D341Med (cell line): ENCODE data around the gene LHCGR.

Source experiments
- DNase-seq: peaks from one replicate; pipeline ENCODE4 v3.0.0; 2012; ENCODE audit warnings: low spot score

Gene LHCGR

GRCh38 chr2:48755473-48755872, at the start of gene LHCGR:
TSS of gene LHCGR (minus strand) at chr2:48755724. CDS start at chr2:48755671, 53 bp downstream.
- DNase-seq, result no peak

- DNase-seq, result no peak
Measured at GRCh38 chr2:48799601-48800000, 44.1 kb upstream of the LHCGR start.

GRCh38 chr2:48795065-48795464, 39.5 kb upstream of the LHCGR start:
- DNase-seq, result no peak

- no peak for DNase-seq
Measured at GRCh38 chr2:48793671-48794070, 38.1 kb upstream of the LHCGR start.

- no peak for DNase-seq
Measured at GRCh38 chr2:48792030-48792429, 36.5 kb upstream of the LHCGR start.

GRCh38 chr2:48790407-48791170, 35.1 kb upstream of the LHCGR start:
- DNase-seq, result no peak

GRCh38 chr2:48787580-48787979, 32.1 kb upstream of the LHCGR start:
- DNase-seq, result no peak

- no peak for DNase-seq
Measured at GRCh38 chr2:48781366-48781765, 25.8 kb upstream of the LHCGR start.

- DNase-seq, result no peak
Measured at GRCh38 chr2:48779019-48779716, 23.6 kb upstream of the LHCGR start.

GRCh38 chr2:48774251-48774650, 18.7 kb upstream of the LHCGR start:
- no peak for DNase-seq

GRCh38 chr2:48771241-48772014, 15.9 kb upstream of the LHCGR start:
- DNase-seq, result no peak

GRCh38 chr2:48770181-48770580, 14.7 kb upstream of the LHCGR start:
- no peak for DNase-seq

- DNase-seq, result no peak
Measured at GRCh38 chr2:48768669-48769068, 13.1 kb upstream of the LHCGR start.

GRCh38 chr2:48767330-48767729, 11.8 kb upstream of the LHCGR start:
- no peak for DNase-seq

- DNase-seq, result no peak
Measured at GRCh38 chr2:48760826-48761225, 5.3 kb upstream of the LHCGR start.

GRCh38 chr2:48759682-48760081, 4.2 kb upstream of the LHCGR start:
- DNase-seq, result no peak

GRCh38 chr2:48756289-48756688, 765 bp upstream of the LHCGR start:
- DNase-seq, result no peak

GRCh38 chr2:48754874-48755273, 650 bp downstream of the LHCGR start:
- no peak for DNase-seq

GRCh38 chr2:48753228-48753627, 2.3 kb downstream of the LHCGR start:
- no peak for DNase-seq

GRCh38 chr2:48750128-48750739, 5.3 kb downstream of the LHCGR start:
- no peak for DNase-seq

GRCh38 chr2:48749291-48750127, 6.0 kb downstream of the LHCGR start:
- no peak for DNase-seq

GRCh38 chr2:48747319-48747718, 8.2 kb downstream of the LHCGR start:
- no peak for DNase-seq
